HepG2 (cell line): ENCODE results near the gene SGF29. TPM values are rescaled to one million over a fixed set of nuclear protein-coding genes. Genes with fewer than 3 reads are reported as not detected.

ENCODE experiments used
- CC2D1A ChIP-seq: sonication (generic); formaldehyde crosslinking; IDR thresholded peaks from 2 replicates; pipeline ENCODE4 v1.8.1; 2023; ENCODE audit warnings: mild to moderate bottlenecking, missing genetic modification reagents
- FOXA3 ChIP-seq: IDR thresholded peaks from 2 replicates; pipeline ENCODE4 v1.6.1; 2016; ENCODE audit warnings: missing genetic modification reagents, missing compliant biosample characterization
- HNF1B ChIP-seq: sonication (generic); formaldehyde crosslinking; IDR thresholded peaks from 2 replicates; pipeline ENCODE4 v1.5.1; 2020; ENCODE audit warnings: mild to moderate bottlenecking, moderate library complexity, missing genetic modification reagents
- LBX2 ChIP-seq: sonication (generic); formaldehyde crosslinking; IDR thresholded peaks from 2 replicates; pipeline ENCODE4 v1.5.0; 2020; ENCODE audit warnings: missing genetic modification reagents, mild to moderate bottlenecking, borderline replicate concordance
- PATZ1 ChIP-seq: sonication (generic); formaldehyde crosslinking; IDR thresholded peaks from 2 replicates; pipeline ENCODE4 v1.4.0; 2020; ENCODE audit warnings: missing genetic modification reagents
- SRY ChIP-seq: sonication (generic); formaldehyde crosslinking; IDR thresholded peaks from 2 replicates; pipeline ENCODE4 v1.8.0; 2022; ENCODE audit warnings: mild to moderate bottlenecking, missing genetic modification reagents
- TEAD3 ChIP-seq: optimal IDR thresholded peaks from 2 replicates; pipeline ENCODE3; 2016; ENCODE audit warnings: borderline replicate concordance
- ZBTB39 ChIP-seq: sonication (generic); formaldehyde crosslinking; IDR thresholded peaks from 2 replicates; pipeline ENCODE4 v1.5.0; 2020; ENCODE audit warnings: missing genetic modification reagents
- ZNF205 ChIP-seq: IDR thresholded peaks from 2 replicates; pipeline ENCODE4 v1.6.1; 2018; ENCODE audit warnings: missing biosample characterization, missing genetic modification reagents
- ZNF543 ChIP-seq: sonication (generic); formaldehyde crosslinking; IDR thresholded peaks from 2 replicates; pipeline ENCODE4 v1.4.0; 2020; ENCODE audit warnings: mild to moderate bottlenecking, missing genetic modification reagents
- ZNF589 ChIP-seq: sonication (generic); formaldehyde crosslinking; conservative IDR thresholded peaks from 2 replicates; pipeline ENCODE4 v1.8.0; 2022; ENCODE audit warnings: mild to moderate bottlenecking, moderate library complexity, missing genetic modification reagents
- ZNF639 ChIP-seq: conservative IDR thresholded peaks from 2 replicates; pipeline ENCODE4 v1.6.1; 2018; ENCODE audit warnings: missing genetic modification reagents
- ZNF646 ChIP-seq: sonication (generic); formaldehyde crosslinking; IDR thresholded peaks from 2 replicates; pipeline ENCODE4 v1.9.0; 2021; ENCODE audit warnings: mild to moderate bottlenecking, missing genetic modification reagents
- ZNF652 ChIP-seq: IDR thresholded peaks from 2 replicates; pipeline ENCODE4 v1.6.1; 2016; ENCODE audit warnings: low read depth, borderline replicate concordance
- ZSCAN9 ChIP-seq: IDR thresholded peaks from 2 replicates; pipeline ENCODE4 v1.6.1; 2016; ENCODE audit warnings: borderline replicate concordance
- polyA plus RNA-seq, 8 experiments: library from polyadenylated mRNA; depleted of rRNA in 3 of 8; stranded (reverse) in 7 of 8; unstranded in 1 of 8; fragments of >200 nt; fragmentation: Illumina TruSeq in 4 of 8; extraction: Trizol in 4 of 8; gene quantifications; 2 replicates each; pipeline versions ENCODE4 v1.2.1 to v1.2.3, GENCODE V29; 2011 to 2016; ENCODE audit warnings: low read depth in 4 of 8, missing spikeins in 1 of 8, mixed read lengths in 1 of 8; ENCODE audit not compliant: insufficient read depth in 1 of 8
- total RNA-seq, 5 experiments: library from RNA; depleted of rRNA; stranded (reverse); fragments of >200 nt; fragmentation: Illumina TruSeq; extraction: Trizol; gene quantifications; 2 replicates each; pipeline ENCODE4 v1.2.3, GENCODE V29; 2016; ENCODE audit warnings: low read depth in 1 of 5

Gene SGF29
- total and polyA plus RNA-seq, 2 of the 13 experiments (the other 11 are each of a cell fraction or from before 2014, with no cell fraction given) = 5.0 to 29.4 TPM

- no peak for TF ChIP-seq SRY (CRISPR knock-in tag)
- TF ChIP-seq TEAD3 = peak; percentile 86
- TF ChIP-seq CC2D1A (CRISPR knock-in tag) = no peak
- TF ChIP-seq ZNF543 (CRISPR knock-in tag) = 0 out of 2 replicates have a peak, but pooled peaks have one; percentile 70
- TF ChIP-seq ZNF652 = peak; percentile 44; the same call in 1 of the 2 replicates
- TF ChIP-seq ZNF205 (CRISPR knock-in tag) = 0 out of 2 replicates have a peak, but pooled peaks have one; percentile 69
- peak; percentile 69 for TF ChIP-seq PATZ1
- TF ChIP-seq ZBTB39 (CRISPR knock-in tag) = no peak
- peak; percentile 68; the same call in 1 of the 2 replicates for TF ChIP-seq ZSCAN9 (CRISPR knock-in tag)
- TF ChIP-seq ZNF639 (CRISPR knock-in tag) = no peak
- TF ChIP-seq ZNF646 = no peak
- peak; percentile 25; the same call in 1 of the 2 replicates for TF ChIP-seq HNF1B (CRISPR knock-in tag)
- no peak for TF ChIP-seq LBX2
- no peak for TF ChIP-seq ZNF589 (CRISPR knock-in tag)
- TF ChIP-seq FOXA3 (CRISPR knock-in tag) = 0 out of 2 replicates have a peak, but pooled peaks have one; percentile 41
These were observed 48.1 kb upstream of the SGF29 start (continued) for GRCh38 chr16:28505489-28506137.
